GM23338 (cell line): ENCODE results near the gene ZNF543. TPM values are rescaled to one million over a fixed set of nuclear protein-coding genes. Genes with fewer than 3 reads are reported as not detected.
A peak's percentile ranks its signal among the peaks of the same experiment; 100 is the strongest.

Source experiments
- ATAC-seq: fragments of 200-7000 bp; cut with Tn5 transposase; 3 replicates; pipeline ENCODE4 v1.9.1; 2020
- DNase-seq: peaks from one replicate; pipeline ENCODE4 v3.0.0-alpha.2; 2015; ENCODE audit warnings: low spot score
- H2AFZ ChIP-seq: fragments of 200-600 bp; sonication (generic); 2 replicates; pipeline ENCODE4 v1.8.0; 2016; ENCODE audit warnings: antibody characterized with exemption, mild to moderate bottlenecking, moderate library complexity
- H3F3A ChIP-seq: fragments of 200-600 bp; sonication (generic); replicated peaks from 2 replicates; pipeline ENCODE4 v1.8.0; 2017; ENCODE audit warnings: antibody characterized with exemption, mixed run types, low read depth
- H3K27ac ChIP-seq: fragments of 200-600 bp; sonication (generic); 2 replicates; pipeline ENCODE4 v1.6.1; 2016; ENCODE audit warnings: low read depth
- H3K27me3 ChIP-seq: fragments of 200-600 bp; sonication (generic); 2 replicates; pipeline ENCODE4 v1.8.0; 2016; ENCODE audit warnings: mild to moderate bottlenecking, mixed run types, moderate library complexity; ENCODE audit not compliant: insufficient read depth
- H3K36me3 ChIP-seq: fragments of 200-600 bp; sonication (generic); 2 replicates; pipeline ENCODE4 v1.8.0; 2016; ENCODE audit warnings: mild to moderate bottlenecking; ENCODE audit not compliant: insufficient read depth
- H3K4me1 ChIP-seq: fragments of 200-600 bp; sonication (generic); 2 replicates; pipeline ENCODE4 v1.8.0; 2016; ENCODE audit warnings: mild to moderate bottlenecking, moderate library complexity; ENCODE audit not compliant: insufficient read depth
- H3K4me2 ChIP-seq: fragments of 200-600 bp; sonication (generic); 2 replicates; pipeline ENCODE4 v1.7.1; 2017; ENCODE audit warnings: mixed run types
- H3K4me3 ChIP-seq: fragments of 200-600 bp; sonication (generic); 2 replicates; pipeline ENCODE4 v1.6.1; 2016; ENCODE audit warnings: mixed run types
- H3K79me2 ChIP-seq: fragments of 200-600 bp; sonication (generic); replicated peaks from 2 replicates; pipeline ENCODE4 v1.8.0; 2017; ENCODE audit warnings: mild to moderate bottlenecking; ENCODE audit not compliant: insufficient read depth
- H3K9me2 ChIP-seq: fragments of 200-600 bp; sonication (generic); 2 replicates; pipeline ENCODE4 v1.8.0; 2017; ENCODE audit not compliant: insufficient read depth
- H4K20me1 ChIP-seq: fragments of 200-600 bp; sonication (generic); replicated peaks from 2 replicates; pipeline ENCODE4 v1.8.0; 2017; ENCODE audit warnings: mild to moderate bottlenecking; ENCODE audit not compliant: insufficient read depth
- H3K27ac Mint-ChIP-seq: 2 replicates; pipeline ENCODE4 v1.8.0; 2020; ENCODE audit warnings: inconsistent platforms, mild to moderate bottlenecking, moderate library complexity, mixed read lengths
- H3K27me3 Mint-ChIP-seq: 3 replicates; pipeline ENCODE4 v1.8.0; 2022; ENCODE audit warnings: low read depth, mild to moderate bottlenecking, moderate library complexity, mixed read lengths, inconsistent platforms; ENCODE audit not compliant: insufficient read depth, poor library complexity
- H3K36me3 Mint-ChIP-seq: 3 replicates; pipeline ENCODE4 v1.8.0; 2021; ENCODE audit warnings: low read depth, mild to moderate bottlenecking, inconsistent platforms, moderate library complexity, mixed read lengths
- H3K4me1 Mint-ChIP-seq: 3 replicates; pipeline ENCODE4 v1.8.0; 2020; ENCODE audit warnings: mild to moderate bottlenecking, inconsistent platforms, mixed read lengths
- H3K4me3 Mint-ChIP-seq: 3 replicates; pipeline ENCODE4 v1.8.0; 2021; ENCODE audit warnings: moderate library complexity, mild to moderate bottlenecking, inconsistent platforms, mixed read lengths
- H3K9me3 Mint-ChIP-seq: 3 replicates; pipeline ENCODE4 v1.8.0; 2020; ENCODE audit warnings: moderate library complexity, mild to moderate bottlenecking, inconsistent platforms, mixed read lengths
- CREB1 ChIP-seq: fragments of 250-450 bp; sonication (Bioruptor Pico); IDR thresholded peaks from 2 replicates; pipeline ENCODE4 v1.5.0; 2020; ENCODE audit warnings: low read depth, mild to moderate bottlenecking, moderate library complexity
- CTCF ChIP-seq, 2 experiments: fragments of 200-600 bp in 1 of 2; sonication (generic) in 1 of 2; conservative IDR thresholded peaks; 2 replicates each; pipeline versions ENCODE4 v1.5.1 to v1.6.1; 2016 to 2017; ENCODE audit warnings: antibody characterized with exemption in 2 of 2, low read depth in 2 of 2, mild to moderate bottlenecking in 2 of 2, moderate library complexity in 1 of 2
- EZH2 ChIP-seq: fragments of 200-600 bp; sonication (generic); IDR thresholded peaks from one replicate; pipeline ENCODE4 v1.8.0; 2017; ENCODE audit warnings: antibody characterized with exemption, mild to moderate bottlenecking, low read depth; ENCODE audit not compliant: unreplicated experiment
- EZH2phosphoT487 ChIP-seq: fragments of 200-600 bp; sonication (generic); IDR thresholded peaks from one replicate; pipeline ENCODE4 v1.8.1; 2018; ENCODE audit warnings: antibody characterized with exemption; ENCODE audit not compliant: unreplicated experiment
- JUNB ChIP-seq: IDR thresholded peaks from one replicate; pipeline ENCODE4 v1.6.1; 2016; ENCODE audit warnings: antibody characterized with exemption; ENCODE audit not compliant: unreplicated experiment
- NANOG ChIP-seq: IDR thresholded peaks from 2 replicates; pipeline ENCODE4 v1.6.1; 2016; ENCODE audit warnings: antibody characterized with exemption, borderline replicate concordance
- POLR2AphosphoS5 ChIP-seq: IDR thresholded peaks from 2 replicates; pipeline ENCODE4 v1.6.1; 2016; ENCODE audit warnings: antibody characterized with exemption, low read depth
- STAT1 ChIP-seq: IDR thresholded peaks from one replicate; pipeline ENCODE4 v1.6.1; 2016; ENCODE audit warnings: antibody characterized with exemption; ENCODE audit not compliant: unreplicated experiment
- ZNF114 ChIP-seq: fragments of 250-450 bp; sonication (Bioruptor Pico); IDR thresholded peaks from 2 replicates; pipeline ENCODE4 v1.5.0; 2020; ENCODE audit warnings: mild to moderate bottlenecking, moderate library complexity
- ZNF331 ChIP-seq: fragments of 250-450 bp; sonication (Bioruptor Pico); IDR thresholded peaks from 2 replicates; pipeline ENCODE4 v1.5.0; 2020; ENCODE audit warnings: low read depth, mild to moderate bottlenecking, moderate library complexity
- polyA plus RNA-seq: library from polyadenylated mRNA; unstranded; fragments of >200 nt; fragmentation: Nextera tagmentation; extraction: Ambion mirVana; gene quantifications from 2 replicates; pipeline ENCODE4 v1.2.1, GENCODE V29; 2016
- total RNA-seq: library from RNA; depleted of rRNA; stranded (reverse); fragments of >200 nt; shearing (Covaris generic); gene quantifications from 2 replicates; pipeline ENCODE4 v1.2.3, GENCODE V29; 2014
- TF ChIP-seq, protein P1 (sequence below): IDR thresholded peaks from one replicate; pipeline ENCODE4 v1.6.1; 2018; ENCODE audit warnings: antibody characterized with exemption; ENCODE audit not compliant: unreplicated experiment
- TF ChIP-seq, protein P2 (sequence below): IDR thresholded peaks from 2 replicates; pipeline ENCODE4 v1.6.1; 2016; ENCODE audit warnings: antibody characterized with exemption
- TF ChIP-seq, protein P3 (sequence below): fragments of 250-450 bp; sonication (Bioruptor Pico); IDR thresholded peaks from 2 replicates; pipeline ENCODE4 v1.5.0; 2020; ENCODE audit warnings: mild to moderate bottlenecking, moderate library complexity

Gene ZNF543
- total and polyA plus RNA-seq, 2 experiments from 2014 or later: 2.4 to 10.3 TPM

DNA sequence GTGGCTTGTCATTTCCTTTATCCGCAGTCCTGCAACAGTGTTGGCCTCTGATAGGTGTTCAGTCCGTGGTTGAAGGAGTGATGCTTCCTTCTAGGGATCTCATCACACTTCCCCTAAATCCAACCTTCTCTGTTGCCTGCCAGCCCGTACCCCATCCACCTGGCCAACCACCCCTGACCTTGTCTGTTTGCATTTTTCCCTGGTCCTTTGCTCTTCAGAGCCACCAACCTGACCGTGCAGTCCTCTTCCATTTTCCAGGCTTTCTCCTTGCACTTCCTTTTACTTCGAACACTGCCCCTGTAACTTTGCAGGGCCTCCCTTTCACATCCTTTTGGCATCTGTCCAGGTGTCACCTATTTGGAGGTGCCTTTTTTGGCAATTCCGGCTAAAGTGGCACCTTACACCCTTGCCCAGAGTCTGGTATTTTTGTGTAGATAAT, 39.3 kb upstream of the ZNF543 start:
- no peak for DNase-seq

More for the DNA sequence above, 39.3 kb upstream of the ZNF543 start:
- no peak for ATAC-seq
- H3K4me1 ChIP-seq: peaks cover 13% of the 10 kb centered on the region
- TF ChIP-seq, protein P1, sequence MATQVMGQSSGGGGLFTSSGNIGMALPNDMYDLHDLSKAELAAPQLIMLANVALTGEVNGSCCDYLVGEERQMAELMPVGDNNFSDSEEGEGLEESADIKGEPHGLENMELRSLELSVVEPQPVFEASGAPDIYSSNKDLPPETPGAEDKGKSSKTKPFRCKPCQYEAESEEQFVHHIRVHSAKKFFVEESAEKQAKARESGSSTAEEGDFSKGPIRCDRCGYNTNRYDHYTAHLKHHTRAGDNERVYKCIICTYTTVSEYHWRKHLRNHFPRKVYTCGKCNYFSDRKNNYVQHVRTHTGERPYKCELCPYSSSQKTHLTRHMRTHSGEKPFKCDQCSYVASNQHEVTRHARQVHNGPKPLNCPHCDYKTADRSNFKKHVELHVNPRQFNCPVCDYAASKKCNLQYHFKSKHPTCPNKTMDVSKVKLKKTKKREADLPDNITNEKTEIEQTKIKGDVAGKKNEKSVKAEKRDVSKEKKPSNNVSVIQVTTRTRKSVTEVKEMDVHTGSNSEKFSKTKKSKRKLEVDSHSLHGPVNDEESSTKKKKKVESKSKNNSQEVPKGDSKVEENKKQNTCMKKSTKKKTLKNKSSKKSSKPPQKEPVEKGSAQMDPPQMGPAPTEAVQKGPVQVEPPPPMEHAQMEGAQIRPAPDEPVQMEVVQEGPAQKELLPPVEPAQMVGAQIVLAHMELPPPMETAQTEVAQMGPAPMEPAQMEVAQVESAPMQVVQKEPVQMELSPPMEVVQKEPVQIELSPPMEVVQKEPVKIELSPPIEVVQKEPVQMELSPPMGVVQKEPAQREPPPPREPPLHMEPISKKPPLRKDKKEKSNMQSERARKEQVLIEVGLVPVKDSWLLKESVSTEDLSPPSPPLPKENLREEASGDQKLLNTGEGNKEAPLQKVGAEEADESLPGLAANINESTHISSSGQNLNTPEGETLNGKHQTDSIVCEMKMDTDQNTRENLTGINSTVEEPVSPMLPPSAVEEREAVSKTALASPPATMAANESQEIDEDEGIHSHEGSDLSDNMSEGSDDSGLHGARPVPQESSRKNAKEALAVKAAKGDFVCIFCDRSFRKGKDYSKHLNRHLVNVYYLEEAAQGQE: no peak
- TF ChIP-seq POLR2AphosphoS5 (no peak), JUNB (no peak), NANOG (no peak), CREB1 (no peak), ZNF331 (CRISPR knock-in tag) (no peak), EZH2phosphoT487 (no peak), CTCF (conservative IDR thresholded peaks at IDR 0.05; ENCODE audit: low read depth in 2 of 2) (no peak), ZNF114 (CRISPR knock-in tag) (no peak), EZH2 (no peak), STAT1 (no peak)
- TF ChIP-seq, protein P2, sequence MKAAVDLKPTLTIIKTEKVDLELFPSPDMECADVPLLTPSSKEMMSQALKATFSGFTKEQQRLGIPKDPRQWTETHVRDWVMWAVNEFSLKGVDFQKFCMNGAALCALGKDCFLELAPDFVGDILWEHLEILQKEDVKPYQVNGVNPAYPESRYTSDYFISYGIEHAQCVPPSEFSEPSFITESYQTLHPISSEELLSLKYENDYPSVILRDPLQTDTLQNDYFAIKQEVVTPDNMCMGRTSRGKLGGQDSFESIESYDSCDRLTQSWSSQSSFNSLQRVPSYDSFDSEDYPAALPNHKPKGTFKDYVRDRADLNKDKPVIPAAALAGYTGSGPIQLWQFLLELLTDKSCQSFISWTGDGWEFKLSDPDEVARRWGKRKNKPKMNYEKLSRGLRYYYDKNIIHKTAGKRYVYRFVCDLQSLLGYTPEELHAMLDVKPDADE: no peak
- TF ChIP-seq, protein P3, sequence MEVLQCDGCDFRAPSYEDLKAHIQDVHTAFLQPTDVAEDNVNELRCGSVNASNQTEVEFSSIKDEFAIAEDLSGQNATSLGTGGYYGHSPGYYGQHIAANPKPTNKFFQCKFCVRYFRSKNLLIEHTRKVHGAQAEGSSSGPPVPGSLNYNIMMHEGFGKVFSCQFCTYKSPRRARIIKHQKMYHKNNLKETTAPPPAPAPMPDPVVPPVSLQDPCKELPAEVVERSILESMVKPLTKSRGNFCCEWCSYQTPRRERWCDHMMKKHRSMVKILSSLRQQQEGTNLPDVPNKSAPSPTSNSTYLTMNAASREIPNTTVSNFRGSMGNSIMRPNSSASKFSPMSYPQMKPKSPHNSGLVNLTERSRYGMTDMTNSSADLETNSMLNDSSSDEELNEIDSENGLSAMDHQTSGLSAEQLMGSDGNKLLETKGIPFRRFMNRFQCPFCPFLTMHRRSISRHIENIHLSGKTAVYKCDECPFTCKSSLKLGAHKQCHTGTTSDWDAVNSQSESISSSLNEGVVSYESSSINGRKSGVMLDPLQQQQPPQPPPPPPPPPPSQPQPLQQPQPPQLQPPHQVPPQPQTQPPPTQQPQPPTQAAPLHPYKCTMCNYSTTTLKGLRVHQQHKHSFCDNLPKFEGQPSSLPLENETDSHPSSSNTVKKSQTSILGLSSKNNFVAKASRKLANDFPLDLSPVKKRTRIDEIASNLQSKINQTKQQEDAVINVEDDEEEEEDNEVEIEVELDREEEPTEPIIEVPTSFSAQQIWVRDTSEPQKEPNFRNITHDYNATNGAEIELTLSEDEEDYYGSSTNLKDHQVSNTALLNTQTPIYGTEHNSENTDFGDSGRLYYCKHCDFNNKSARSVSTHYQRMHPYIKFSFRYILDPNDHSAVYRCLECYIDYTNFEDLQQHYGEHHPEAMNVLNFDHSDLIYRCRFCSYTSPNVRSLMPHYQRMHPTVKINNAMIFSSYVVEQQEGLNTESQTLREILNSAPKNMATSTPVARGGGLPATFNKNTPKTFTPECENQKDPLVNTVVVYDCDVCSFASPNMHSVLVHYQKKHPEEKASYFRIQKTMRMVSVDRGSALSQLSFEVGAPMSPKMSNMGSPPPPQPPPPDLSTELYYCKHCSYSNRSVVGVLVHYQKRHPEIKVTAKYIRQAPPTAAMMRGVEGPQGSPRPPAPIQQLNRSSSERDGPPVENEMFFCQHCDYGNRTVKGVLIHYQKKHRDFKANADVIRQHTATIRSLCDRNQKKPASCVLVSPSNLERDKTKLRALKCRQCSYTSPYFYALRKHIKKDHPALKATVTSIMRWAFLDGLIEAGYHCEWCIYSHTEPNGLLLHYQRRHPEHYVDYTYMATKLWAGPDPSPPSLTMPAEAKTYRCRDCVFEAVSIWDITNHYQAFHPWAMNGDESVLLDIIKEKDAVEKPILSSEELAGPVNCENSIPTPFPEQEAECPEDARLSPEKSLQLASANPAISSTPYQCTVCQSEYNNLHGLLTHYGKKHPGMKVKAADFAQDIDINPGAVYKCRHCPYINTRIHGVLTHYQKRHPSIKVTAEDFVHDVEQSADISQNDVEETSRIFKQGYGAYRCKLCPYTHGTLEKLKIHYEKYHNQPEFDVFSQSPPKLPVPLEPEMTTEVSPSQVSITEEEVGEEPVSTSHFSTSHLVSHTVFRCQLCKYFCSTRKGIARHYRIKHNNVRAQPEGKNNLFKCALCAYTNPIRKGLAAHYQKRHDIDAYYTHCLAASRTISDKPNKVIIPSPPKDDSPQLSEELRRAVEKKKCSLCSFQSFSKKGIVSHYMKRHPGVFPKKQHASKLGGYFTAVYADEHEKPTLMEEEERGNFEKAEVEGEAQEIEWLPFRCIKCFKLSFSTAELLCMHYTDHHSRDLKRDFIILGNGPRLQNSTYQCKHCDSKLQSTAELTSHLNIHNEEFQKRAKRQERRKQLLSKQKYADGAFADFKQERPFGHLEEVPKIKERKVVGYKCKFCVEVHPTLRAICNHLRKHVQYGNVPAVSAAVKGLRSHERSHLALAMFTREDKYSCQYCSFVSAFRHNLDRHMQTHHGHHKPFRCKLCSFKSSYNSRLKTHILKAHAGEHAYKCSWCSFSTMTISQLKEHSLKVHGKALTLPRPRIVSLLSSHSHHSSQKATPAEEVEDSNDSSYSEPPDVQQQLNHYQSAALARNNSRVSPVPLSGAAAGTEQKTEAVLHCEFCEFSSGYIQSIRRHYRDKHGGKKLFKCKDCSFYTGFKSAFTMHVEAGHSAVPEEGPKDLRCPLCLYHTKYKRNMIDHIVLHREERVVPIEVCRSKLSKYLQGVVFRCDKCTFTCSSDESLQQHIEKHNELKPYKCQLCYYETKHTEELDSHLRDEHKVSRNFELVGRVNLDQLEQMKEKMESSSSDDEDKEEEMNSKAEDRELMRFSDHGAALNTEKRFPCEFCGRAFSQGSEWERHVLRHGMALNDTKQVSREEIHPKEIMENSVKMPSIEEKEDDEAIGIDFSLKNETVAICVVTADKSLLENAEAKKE (CRISPR knock-in tag): no peak
- H3K27ac ChIP-seq: peak overlapping the region; percentile 88
- H4K20me1 ChIP-seq: peaks cover 35% of the 10 kb centered on the region
- H3K9me3 Mint-ChIP-seq: no peaks in the 10 kb centered on the region; the same call in 2 of the 3 replicates
- peak overlapping the region; percentile 68 for H3K4me3 ChIP-seq
- H3K27me3 ChIP-seq: no peaks in the 10 kb centered on the region
- H3K4me1 Mint-ChIP-seq: peaks cover 11% of the 10 kb centered on the region
- peaks cover 18% of the 10 kb centered on the region for H3K36me3 ChIP-seq
- peaks cover 47% of the 10 kb centered on the region for H3K36me3 Mint-ChIP-seq
- H3K27me3 Mint-ChIP-seq: peaks cover 9% of the 10 kb centered on the region
- H3F3A ChIP-seq: no peaks in the 10 kb centered on the region
- no peak overlapping the region for H3K4me3 Mint-ChIP-seq
- H3K27ac Mint-ChIP-seq: no peak overlapping the region
- peak overlapping the region; percentile 100 for H3K4me2 ChIP-seq
- H3K9me2 ChIP-seq: no peaks in the 10 kb centered on the region
- peaks cover 56% of the 10 kb centered on the region for H3K79me2 ChIP-seq
- H2AFZ ChIP-seq: 0 out of 2 replicates have a peak overlapping the region, but pooled peaks have one; percentile 74
